ENCODE data around the gene LETMD1.
"Not testable (repeated sequence)": the region's sequence is repeated elsewhere in the genome, so short reads cannot be mapped to it uniquely, and the experiment has no call there.

LETMD1 gene

DNA sequence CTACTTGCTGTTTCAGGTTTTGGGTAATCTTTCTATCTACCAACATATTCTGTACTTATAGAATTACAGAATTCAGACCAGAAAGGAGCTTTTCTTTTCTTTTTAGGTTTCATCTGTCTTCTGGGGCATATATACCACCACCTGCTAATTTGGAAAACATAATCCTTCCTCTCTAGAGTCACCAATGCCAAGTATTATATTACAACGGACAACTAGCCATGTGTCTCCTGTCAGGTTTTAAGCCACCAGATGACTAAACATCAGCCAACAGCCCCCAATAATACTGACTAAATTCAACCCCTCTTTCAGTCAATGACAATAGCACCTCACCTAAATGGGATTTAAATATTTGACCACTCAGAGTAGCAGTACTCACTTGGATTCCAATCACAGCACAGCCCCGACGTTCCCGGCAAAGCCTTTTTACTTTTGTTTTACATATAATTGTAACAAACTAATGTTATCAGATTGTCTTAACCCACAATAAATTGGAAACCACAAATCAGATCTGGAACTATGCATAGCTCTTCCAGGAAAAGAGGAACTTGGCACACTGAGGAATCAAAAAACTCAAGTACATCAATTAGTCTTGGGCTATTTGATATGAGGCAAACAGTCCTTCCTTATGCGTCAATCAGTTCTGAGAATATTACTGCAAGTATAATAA, 35.4 kb upstream of the LETMD1 start:
- no peaks in the 10 kb centered on the region for H3K36me3 ChIP-seq (ENCODE audit: control insufficient read depth, insufficient read depth, low read length, severe bottlenecking)
- H3K4me3 ChIP-seq (ENCODE audit: low read length) = no peak overlapping the region
- H3K4me1 ChIP-seq (ENCODE audit: control insufficient read depth, insufficient read depth, low read length) = peaks cover 6% of the 10 kb centered on the region
- H3K9me3 ChIP-seq (ENCODE audit: control insufficient read depth, low read length) = no peaks in the 10 kb centered on the region
- H3K9ac ChIP-seq (ENCODE audit: low read length) = no peak overlapping the region
- no peaks in the 10 kb centered on the region for H3K27me3 ChIP-seq (replicated peaks; ENCODE audit: control insufficient read depth, insufficient read depth, low read length)
- no peak for DNase-seq (ENCODE audit: low read depth)

DNA sequence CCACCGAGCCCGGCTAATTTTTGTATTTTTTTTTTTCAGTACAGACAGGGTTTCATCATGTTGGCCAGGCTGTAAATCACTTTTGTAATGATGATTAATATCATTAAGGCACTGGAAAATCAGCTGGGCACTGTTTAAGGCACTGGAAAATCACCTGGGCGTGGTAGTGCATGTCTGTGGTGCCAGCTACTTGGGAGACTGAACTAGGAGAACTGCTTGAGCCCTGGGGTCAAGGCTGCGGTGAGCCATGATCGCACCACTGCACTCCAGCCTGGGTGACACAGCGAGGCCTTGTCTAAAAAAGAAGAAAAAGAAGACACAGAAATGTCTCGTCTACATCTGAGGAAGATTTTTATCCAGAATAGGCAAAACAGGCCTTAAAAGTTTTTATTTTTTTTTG, 34.7 kb upstream of the LETMD1 start:
- DNase-seq (ENCODE audit: low read depth) = no peak
- H3K4me1 ChIP-seq (ENCODE audit: control insufficient read depth, insufficient read depth, low read length) = peaks cover 6% of the 10 kb centered on the region
- no peak overlapping the region for H3K4me3 ChIP-seq (ENCODE audit: low read length)
- H3K27me3 ChIP-seq (replicated peaks; ENCODE audit: control insufficient read depth, insufficient read depth, low read length) = no peaks in the 10 kb centered on the region
- H3K9ac ChIP-seq (ENCODE audit: low read length) = no peak overlapping the region
- no peaks in the 10 kb centered on the region for H3K36me3 ChIP-seq (ENCODE audit: control insufficient read depth, insufficient read depth, low read length, severe bottlenecking)
- H3K9me3 ChIP-seq (ENCODE audit: control insufficient read depth, low read length) = no peaks in the 10 kb centered on the region

DNA sequence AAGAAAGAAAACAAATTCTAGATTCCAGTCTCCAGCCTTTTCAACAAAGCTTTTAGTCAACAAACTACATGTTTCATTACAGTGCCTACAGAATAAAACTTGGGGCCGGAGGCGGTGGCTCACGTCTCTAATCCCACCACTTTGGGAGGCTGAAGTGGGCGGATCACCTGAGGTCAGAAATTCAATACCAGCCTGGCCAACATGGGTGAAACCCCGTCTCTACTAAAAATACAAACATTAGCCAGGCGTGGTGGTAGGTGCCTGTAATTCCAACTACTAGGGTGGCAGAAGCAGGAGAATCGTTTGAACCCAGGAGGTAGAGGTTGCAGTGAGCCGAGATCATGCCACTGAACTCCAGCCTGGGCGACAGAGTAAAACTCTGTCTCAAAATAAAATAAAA, 33.7 kb upstream of the LETMD1 start:
- H3K27me3 ChIP-seq (replicated peaks; ENCODE audit: control insufficient read depth, insufficient read depth, low read length); H3K4me1 ChIP-seq (ENCODE audit: control insufficient read depth, insufficient read depth, low read length); DNase-seq (ENCODE audit: low read depth); H3K36me3 ChIP-seq (ENCODE audit: control insufficient read depth, insufficient read depth, low read length, severe bottlenecking); H3K9ac ChIP-seq (ENCODE audit: low read length); H3K4me3 ChIP-seq (ENCODE audit: low read length); H3K9me3 ChIP-seq (ENCODE audit: control insufficient read depth, low read length): not testable (repeated sequence)

DNA sequence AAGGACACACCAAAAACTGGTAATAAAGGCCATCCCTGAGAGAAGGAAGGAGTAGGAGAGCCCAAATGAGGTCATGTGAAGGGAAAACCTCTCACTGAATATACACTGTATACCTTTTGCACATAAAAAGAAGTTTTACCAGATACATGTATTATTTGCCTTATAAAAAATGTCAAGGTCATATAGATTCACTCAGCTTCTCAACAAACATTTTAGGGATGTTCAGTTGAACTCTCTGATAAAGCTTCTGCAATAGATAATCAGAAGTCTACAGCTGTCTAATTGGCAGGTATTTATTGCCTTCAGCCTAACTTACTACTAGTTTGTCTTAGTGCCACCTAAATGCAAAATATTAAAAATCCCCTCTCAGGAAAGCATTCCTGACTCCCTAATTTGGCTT, 30.7 kb upstream of the LETMD1 start:
- Histone ChIP-seq H3K9ac (ENCODE audit: low read length) (no peak overlapping the region), H3K36me3 (ENCODE audit: control insufficient read depth, insufficient read depth, low read length, severe bottlenecking) (no peaks in the 10 kb centered on the region), H3K4me3 (ENCODE audit: low read length) (no peak overlapping the region), H3K27me3 (replicated peaks; ENCODE audit: control insufficient read depth, insufficient read depth, low read length) (no peaks in the 10 kb centered on the region), H3K9me3 (ENCODE audit: control insufficient read depth, low read length) (no peaks in the 10 kb centered on the region), H3K4me1 (ENCODE audit: control insufficient read depth, insufficient read depth, low read length) (no peaks in the 10 kb centered on the region)
- no peak for DNase-seq (ENCODE audit: low read depth)

DNA sequence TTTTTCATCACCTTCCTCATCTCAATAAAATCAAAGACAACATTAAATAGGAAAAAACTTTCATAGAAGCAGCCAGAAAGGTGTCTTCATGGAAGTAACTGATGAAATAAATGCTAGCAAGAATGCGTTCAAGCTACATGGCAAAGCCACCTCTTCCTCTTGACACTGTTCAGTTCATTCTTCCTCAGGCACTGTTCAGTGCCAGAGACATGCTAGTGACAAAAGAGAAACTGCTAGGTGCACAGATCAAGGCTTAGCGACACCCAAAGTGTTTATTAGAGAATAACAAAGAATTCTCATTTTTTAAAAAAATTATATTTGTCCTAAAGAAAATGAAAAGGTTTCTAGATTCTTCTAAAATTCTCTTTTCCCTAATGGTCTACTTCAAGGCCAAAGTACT, 29.2 kb upstream of the LETMD1 start:
- Histone ChIP-seq H3K4me1 (ENCODE audit: control insufficient read depth, insufficient read depth, low read length) (peaks cover 6% of the 10 kb centered on the region), H3K4me3 (ENCODE audit: low read length) (no peak overlapping the region), H3K9ac (ENCODE audit: low read length) (no peak overlapping the region), H3K36me3 (ENCODE audit: control insufficient read depth, insufficient read depth, low read length, severe bottlenecking) (no peaks in the 10 kb centered on the region), H3K9me3 (ENCODE audit: control insufficient read depth, low read length) (no peaks in the 10 kb centered on the region), H3K27me3 (replicated peaks; ENCODE audit: control insufficient read depth, insufficient read depth, low read length) (no peaks in the 10 kb centered on the region)
- DNase-seq (ENCODE audit: low read depth) = no peak

DNA sequence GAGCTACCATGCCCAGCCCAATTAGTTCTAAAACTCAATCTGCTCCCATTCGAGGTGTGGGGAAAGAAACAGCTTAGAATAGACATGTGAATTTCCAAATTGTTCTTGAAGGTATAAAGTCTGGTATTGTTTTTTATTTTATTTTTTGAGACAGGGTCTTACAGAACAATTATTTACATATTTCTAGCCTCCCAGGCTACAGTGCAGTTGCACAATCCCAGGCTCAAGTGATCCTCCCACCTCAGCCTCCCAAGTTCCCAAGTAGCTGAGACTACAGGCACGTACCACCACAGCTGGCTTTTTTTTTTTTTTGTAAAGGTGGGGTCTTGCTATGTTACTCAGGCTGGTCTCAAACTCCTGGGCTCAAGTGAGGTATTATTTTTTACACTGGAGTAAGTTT, 28.2 kb upstream of the LETMD1 start:
- Histone ChIP-seq H3K36me3 (ENCODE audit: control insufficient read depth, insufficient read depth, low read length, severe bottlenecking) (no peaks in the 10 kb centered on the region), H3K4me1 (ENCODE audit: control insufficient read depth, insufficient read depth, low read length) (peaks cover 12% of the 10 kb centered on the region), H3K9ac (ENCODE audit: low read length) (no peak overlapping the region), H3K27me3 (replicated peaks; ENCODE audit: control insufficient read depth, insufficient read depth, low read length) (no peaks in the 10 kb centered on the region), H3K4me3 (ENCODE audit: low read length) (no peak overlapping the region), H3K9me3 (ENCODE audit: control insufficient read depth, low read length) (no peaks in the 10 kb centered on the region)
- DNase-seq (ENCODE audit: low read depth) = no peak

DNA sequence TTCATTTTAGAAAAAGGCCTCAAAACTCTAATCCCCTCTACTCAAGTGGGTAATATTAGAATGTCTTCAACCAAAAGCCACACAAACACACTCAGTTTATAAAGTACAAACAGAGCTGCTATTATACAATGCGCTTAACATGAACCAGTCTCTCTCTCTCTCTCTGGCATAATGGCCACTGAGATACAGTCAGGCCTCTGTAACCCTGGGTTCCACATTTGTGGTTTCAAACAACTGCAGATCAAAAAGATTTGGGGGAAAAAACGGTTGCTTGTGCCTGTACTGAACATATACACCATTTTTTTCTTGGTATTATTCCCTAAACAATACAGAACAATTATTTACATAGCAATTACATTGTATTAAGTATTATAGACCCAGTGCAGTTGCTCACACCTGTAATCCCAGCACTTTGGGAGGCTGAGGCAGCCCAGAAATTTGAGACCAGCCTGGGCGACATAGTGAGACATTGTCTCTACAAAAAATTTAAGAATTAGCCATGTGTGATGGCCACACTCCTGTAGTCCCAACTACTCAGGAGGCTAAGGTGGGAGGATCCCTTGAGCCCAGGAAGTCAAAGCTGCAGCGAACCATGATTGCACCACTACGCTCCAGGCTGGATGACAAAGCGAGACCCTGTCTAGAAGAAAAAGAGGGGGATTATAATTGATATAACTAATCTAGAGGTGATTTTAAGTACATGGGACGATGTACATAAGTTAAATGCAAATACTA, 27.5 kb upstream of the LETMD1 start:
- DNase-seq (ENCODE audit: low read depth) = no peak

DNA sequence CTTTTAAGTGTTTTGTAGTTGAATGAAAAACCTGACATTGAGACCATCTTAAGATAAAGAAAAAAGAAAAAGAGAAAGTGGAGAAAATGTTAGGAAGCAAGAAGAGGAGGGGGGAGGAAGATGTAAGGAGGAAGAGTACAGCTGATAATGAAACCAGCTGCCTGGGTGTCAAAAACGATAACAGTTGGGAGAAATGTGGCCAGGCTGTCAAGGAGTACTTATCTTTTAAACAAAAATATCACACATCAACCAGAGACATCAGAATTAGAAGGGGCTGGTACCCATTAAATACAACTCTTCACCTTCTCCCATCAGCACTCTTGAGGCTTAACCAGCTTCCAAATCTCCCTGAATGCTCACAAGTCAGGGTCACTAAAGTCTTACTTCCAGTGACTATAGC, 26.4 kb upstream of the LETMD1 start:
- peaks cover 22% of the 10 kb centered on the region for H3K4me1 ChIP-seq (ENCODE audit: control insufficient read depth, insufficient read depth, low read length)
- no peaks in the 10 kb centered on the region for H3K27me3 ChIP-seq (replicated peaks; ENCODE audit: control insufficient read depth, insufficient read depth, low read length)
- no peaks in the 10 kb centered on the region for H3K9me3 ChIP-seq (ENCODE audit: control insufficient read depth, low read length)
- H3K4me3 ChIP-seq (ENCODE audit: low read length) = no peak overlapping the region
- no peak for DNase-seq (ENCODE audit: low read depth)
- H3K36me3 ChIP-seq (ENCODE audit: control insufficient read depth, insufficient read depth, low read length, severe bottlenecking) = no peaks in the 10 kb centered on the region
- no peak overlapping the region for H3K9ac ChIP-seq (ENCODE audit: low read length)

More for the DNA sequence above, 27.5 kb upstream of the LETMD1 start:
- no peak overlapping the region for H3K4me3 ChIP-seq (ENCODE audit: low read length)
- no peaks in the 10 kb centered on the region for H3K9me3 ChIP-seq (ENCODE audit: control insufficient read depth, low read length)
- H3K4me1 ChIP-seq (ENCODE audit: control insufficient read depth, insufficient read depth, low read length) = peaks cover 19% of the 10 kb centered on the region
- H3K36me3 ChIP-seq (ENCODE audit: control insufficient read depth, insufficient read depth, low read length, severe bottlenecking) = no peaks in the 10 kb centered on the region
- no peaks in the 10 kb centered on the region for H3K27me3 ChIP-seq (replicated peaks; ENCODE audit: control insufficient read depth, insufficient read depth, low read length)
- no peak overlapping the region for H3K9ac ChIP-seq (ENCODE audit: low read length)

DNA sequence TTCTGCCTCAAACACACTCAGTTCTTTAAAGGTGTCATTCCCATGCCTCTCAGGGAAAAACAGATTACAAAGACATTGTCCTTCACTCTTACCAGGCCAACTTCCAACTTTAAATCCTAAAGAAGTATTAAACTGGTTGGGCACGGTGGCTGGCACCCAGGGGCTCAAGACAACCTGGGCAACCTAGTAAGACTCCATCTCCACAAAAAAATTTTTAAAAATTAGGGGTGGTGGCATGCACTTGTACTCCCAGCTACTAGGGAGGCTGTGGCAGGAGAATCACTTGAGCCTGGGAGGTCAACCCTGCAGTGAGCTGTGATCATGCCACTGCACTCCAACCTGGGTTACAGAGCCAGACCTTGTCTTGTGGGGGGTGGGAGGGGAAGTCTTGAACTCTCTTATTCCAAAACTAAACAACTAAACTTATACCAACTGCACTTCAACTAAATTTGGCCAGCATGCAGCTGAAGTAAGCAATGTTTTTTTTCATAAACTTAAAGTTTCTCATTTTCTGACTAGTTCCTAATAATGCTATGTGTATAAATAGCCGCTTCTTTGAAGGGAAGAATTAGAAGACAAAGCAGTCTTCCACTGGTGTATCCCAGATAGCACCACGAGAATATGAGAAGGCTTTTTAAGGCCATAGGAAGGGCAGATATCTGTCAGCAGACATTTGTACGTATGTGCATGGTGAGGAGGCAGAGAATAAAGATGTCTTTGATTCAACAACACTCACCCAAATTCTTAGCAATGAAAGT, 24.3 kb upstream of the LETMD1 start:
- H3K4me3 ChIP-seq (ENCODE audit: low read length) = peak overlapping the region; percentile 90
- no peaks in the 10 kb centered on the region for H3K9me3 ChIP-seq (ENCODE audit: control insufficient read depth, low read length)
- peak overlapping the region; percentile 79 for H3K9ac ChIP-seq (ENCODE audit: low read length)
- DNase-seq (ENCODE audit: low read depth) = peak; percentile 23
- no peaks in the 10 kb centered on the region for H3K27me3 ChIP-seq (replicated peaks; ENCODE audit: control insufficient read depth, insufficient read depth, low read length)
- H3K36me3 ChIP-seq (ENCODE audit: control insufficient read depth, insufficient read depth, low read length, severe bottlenecking) = no peaks in the 10 kb centered on the region
- peaks cover 31% of the 10 kb centered on the region for H3K4me1 ChIP-seq (ENCODE audit: control insufficient read depth, insufficient read depth, low read length)

DNA sequence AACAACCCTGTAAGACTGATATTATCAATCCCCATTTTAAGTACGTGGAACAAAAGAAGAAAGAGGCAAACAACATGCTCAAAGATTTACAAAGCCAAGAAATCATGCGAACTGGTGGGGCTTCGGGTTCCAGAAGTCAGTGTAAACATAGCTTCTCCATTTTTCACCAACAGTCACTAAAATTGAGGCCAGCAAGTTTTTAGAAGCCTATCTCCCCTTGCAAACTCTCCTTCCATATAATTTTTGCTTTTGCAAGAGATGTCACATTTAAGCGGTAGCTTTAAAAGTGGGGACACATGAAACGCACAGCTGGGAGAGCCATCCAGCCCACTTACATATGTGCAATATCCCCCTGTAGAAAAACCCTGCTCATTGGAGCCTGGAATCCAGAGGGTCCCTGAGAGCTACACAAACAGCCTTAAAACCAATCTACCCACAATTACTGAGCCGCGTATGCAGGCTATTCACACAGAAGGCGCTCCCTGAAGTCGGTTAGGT, 22.7 kb upstream of the LETMD1 start:
- Histone ChIP-seq H3K9ac (ENCODE audit: low read length) (peak overlapping the region; percentile 89), H3K36me3 (ENCODE audit: control insufficient read depth, insufficient read depth, low read length, severe bottlenecking) (no peaks in the 10 kb centered on the region), H3K4me1 (ENCODE audit: control insufficient read depth, insufficient read depth, low read length) (peaks cover 36% of the 10 kb centered on the region), H3K4me3 (ENCODE audit: low read length) (peak overlapping the region; percentile 90), H3K9me3 (ENCODE audit: control insufficient read depth, low read length) (no peaks in the 10 kb centered on the region), H3K27me3 (replicated peaks; ENCODE audit: control insufficient read depth, insufficient read depth, low read length) (no peaks in the 10 kb centered on the region)
- peak; percentile 58 for DNase-seq (ENCODE audit: low read depth)
